ENCODE results near the gene LAIR1.
"Not testable (repeated sequence)": the region's sequence is repeated elsewhere in the genome, so short reads cannot be mapped to it uniquely, and the experiment has no call there.

The LAIR1 gene

GRCh38 chr19:54375181-54375938 is 10.6 kb upstream of the LAIR1 start:
- DNase-seq: not testable (repeated sequence)

GRCh38 chr19:54373781-54374631 is 9.3 kb upstream of the LAIR1 start:
- no peak for DNase-seq

GRCh38 chr19:54371453-54371852 is 6.7 kb upstream of the LAIR1 start:
- DNase-seq: not testable (repeated sequence)

- not testable (repeated sequence) for DNase-seq
Observed at GRCh38 chr19:54370434-54370796, 5.7 kb upstream of the LAIR1 start.

GRCh38 chr19:54369688-54370433 is 5.1 kb upstream of the LAIR1 start:
- not testable (repeated sequence) for DNase-seq

GRCh38 chr19:54369082-54369687 is 4.5 kb upstream of the LAIR1 start:
- no peak for DNase-seq

GRCh38 chr19:54366811-54367210 is 2.1 kb upstream of the LAIR1 start:
- no peak for DNase-seq

- not testable (repeated sequence) for DNase-seq
Observed at GRCh38 chr19:54365798-54366197, 1.1 kb upstream of the LAIR1 start.

GRCh38 chr19:54361680-54362422 is 2.9 kb downstream of the LAIR1 start:
- not testable (repeated sequence) for DNase-seq

GRCh38 chr19:54359149-54359820 is 5.4 kb downstream of the LAIR1 start:
- not testable (repeated sequence) for DNase-seq

GRCh38 chr19:54357381-54357780 is 7.3 kb downstream of the LAIR1 start:
- DNase-seq: no peak

- DNase-seq: no peak
Observed at GRCh38 chr19:54356444-54357056, 8.2 kb downstream of the LAIR1 start.

- DNase-seq: no peak
Observed at GRCh38 chr19:54355675-54356074, 9.1 kb downstream of the LAIR1 start.

GRCh38 chr19:54354761-54355160 is 10.0 kb downstream of the LAIR1 start:
- no peak for DNase-seq

- no peak for DNase-seq
Observed at GRCh38 chr19:54352546-54352945, 12.2 kb downstream of the LAIR1 start.

- no peak for DNase-seq
Observed at GRCh38 chr19:54352041-54352440, 12.7 kb downstream of the LAIR1 start.

- DNase-seq: no peak
Observed at GRCh38 chr19:54351474-54351873, 13.3 kb downstream of the LAIR1 start.

- DNase-seq: peak in 1 of 2 donors; percentile 16
Observed at GRCh38 chr19:54345938-54346386, 18.8 kb downstream of the LAIR1 start.

- DNase-seq: no peak
Observed at GRCh38 chr19:54343868-54344267, 20.9 kb downstream of the LAIR1 start.

GRCh38 chr19:54341295-54341694 is 23.4 kb downstream of the LAIR1 start:
- DNase-seq: no peak

Measured in hippocampal formation (tissue), 2 donors.